ENCODE measurements around the gene CHMP4B. TPM values are rescaled to one million over a fixed set of nuclear protein-coding genes. Genes with fewer than 3 reads are reported as not detected.

Gene CHMP4B
- total RNA-seq, 2 donors from 2014 or later: 75.7 to 85.8 TPM

DNA sequence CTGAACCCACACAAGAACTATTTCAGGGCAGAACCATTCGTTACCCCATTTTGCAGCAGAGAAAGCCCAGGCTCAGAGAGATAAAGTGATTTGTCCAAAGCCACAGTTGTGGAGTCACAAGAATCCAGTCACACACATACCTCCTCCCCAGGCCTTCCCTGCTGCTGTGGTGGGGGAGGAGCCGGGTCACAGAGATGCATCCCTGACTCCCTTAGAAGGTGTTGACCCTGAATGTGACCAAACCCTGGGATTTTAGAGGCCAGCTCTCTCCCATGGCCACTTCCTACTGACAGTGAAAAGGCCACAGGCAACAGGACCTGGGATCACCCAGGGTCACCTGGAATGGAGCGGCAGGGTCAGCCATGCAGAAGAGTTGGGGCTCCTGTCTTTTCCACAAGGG lies 48.6 kb downstream of the CHMP4B start:
- H3K27me3 ChIP-seq (replicated peaks; ENCODE audit: insufficient read depth): no peaks in the 10 kb centered on the region
- TF ChIP-seq POLR2A (IDR thresholded peaks at IDR 0.05) (no peak), POLR2AphosphoS5 (IDR thresholded peaks at IDR 0.05) (no peak)
- TF ChIP-seq, protein P1, sequence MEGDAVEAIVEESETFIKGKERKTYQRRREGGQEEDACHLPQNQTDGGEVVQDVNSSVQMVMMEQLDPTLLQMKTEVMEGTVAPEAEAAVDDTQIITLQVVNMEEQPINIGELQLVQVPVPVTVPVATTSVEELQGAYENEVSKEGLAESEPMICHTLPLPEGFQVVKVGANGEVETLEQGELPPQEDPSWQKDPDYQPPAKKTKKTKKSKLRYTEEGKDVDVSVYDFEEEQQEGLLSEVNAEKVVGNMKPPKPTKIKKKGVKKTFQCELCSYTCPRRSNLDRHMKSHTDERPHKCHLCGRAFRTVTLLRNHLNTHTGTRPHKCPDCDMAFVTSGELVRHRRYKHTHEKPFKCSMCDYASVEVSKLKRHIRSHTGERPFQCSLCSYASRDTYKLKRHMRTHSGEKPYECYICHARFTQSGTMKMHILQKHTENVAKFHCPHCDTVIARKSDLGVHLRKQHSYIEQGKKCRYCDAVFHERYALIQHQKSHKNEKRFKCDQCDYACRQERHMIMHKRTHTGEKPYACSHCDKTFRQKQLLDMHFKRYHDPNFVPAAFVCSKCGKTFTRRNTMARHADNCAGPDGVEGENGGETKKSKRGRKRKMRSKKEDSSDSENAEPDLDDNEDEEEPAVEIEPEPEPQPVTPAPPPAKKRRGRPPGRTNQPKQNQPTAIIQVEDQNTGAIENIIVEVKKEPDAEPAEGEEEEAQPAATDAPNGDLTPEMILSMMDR (IDR thresholded peaks at IDR 0.05): no peak
- H3K36me3 ChIP-seq: peaks cover 0 to 3% of the 10 kb centered on the region in 2 donors
- no peaks in the 10 kb centered on the region for H3K4me1 ChIP-seq (replicated peaks)
- H3K27ac ChIP-seq: no peak overlapping the region
- H3K9me3 ChIP-seq: no peaks in the 10 kb centered on the region
- DNase-seq (ENCODE audit: low spot score): no peak
- intact Hi-C loops (cut with DNase I): no loop called here
- 94% methylated on average over 3 of the region's 3 CpGs for WGBS
- no peak overlapping the region for H3K4me3 ChIP-seq

DNA sequence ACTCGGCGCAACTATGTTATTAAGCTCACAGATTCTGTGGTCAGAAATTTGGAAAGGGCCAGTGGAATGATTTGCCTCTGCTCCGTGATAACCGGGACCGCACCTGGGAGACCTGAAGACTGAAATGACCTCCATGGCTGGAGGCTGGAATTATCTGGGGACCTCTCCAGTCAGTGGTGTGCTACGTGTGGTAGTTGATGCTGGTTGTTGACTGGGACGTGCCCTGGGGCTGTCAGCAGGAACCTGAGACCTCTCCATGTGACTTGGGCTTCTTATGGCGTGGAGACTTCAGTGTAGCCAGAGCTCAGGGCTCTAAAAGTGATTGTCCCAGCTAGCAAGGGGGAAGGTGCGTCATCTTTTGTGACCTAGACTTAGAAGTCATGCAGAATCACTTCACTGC lies 50.3 kb downstream of the CHMP4B start:
- no peak overlapping the region for H3K27ac ChIP-seq
- no peaks in the 10 kb centered on the region for H3K36me3 ChIP-seq
- no peak for TF ChIP-seq POLR2AphosphoS5 (IDR thresholded peaks at IDR 0.05)
- no peak for TF ChIP-seq POLR2A (IDR thresholded peaks at IDR 0.05)
- TF ChIP-seq, protein P1 (IDR thresholded peaks at IDR 0.05): no peak
- H3K9me3 ChIP-seq: no peaks in the 10 kb centered on the region
- intact Hi-C loops (cut with DNase I): no loop called here
- H3K27me3 ChIP-seq (replicated peaks; ENCODE audit: insufficient read depth): no peaks in the 10 kb centered on the region
- H3K4me3 ChIP-seq: no peak overlapping the region
- no peaks in the 10 kb centered on the region for H3K4me1 ChIP-seq (replicated peaks)
- WGBS: 85% methylated on average over 9 of the region's 9 CpGs
- DNase-seq (ENCODE audit: low spot score): no peak

DNA sequence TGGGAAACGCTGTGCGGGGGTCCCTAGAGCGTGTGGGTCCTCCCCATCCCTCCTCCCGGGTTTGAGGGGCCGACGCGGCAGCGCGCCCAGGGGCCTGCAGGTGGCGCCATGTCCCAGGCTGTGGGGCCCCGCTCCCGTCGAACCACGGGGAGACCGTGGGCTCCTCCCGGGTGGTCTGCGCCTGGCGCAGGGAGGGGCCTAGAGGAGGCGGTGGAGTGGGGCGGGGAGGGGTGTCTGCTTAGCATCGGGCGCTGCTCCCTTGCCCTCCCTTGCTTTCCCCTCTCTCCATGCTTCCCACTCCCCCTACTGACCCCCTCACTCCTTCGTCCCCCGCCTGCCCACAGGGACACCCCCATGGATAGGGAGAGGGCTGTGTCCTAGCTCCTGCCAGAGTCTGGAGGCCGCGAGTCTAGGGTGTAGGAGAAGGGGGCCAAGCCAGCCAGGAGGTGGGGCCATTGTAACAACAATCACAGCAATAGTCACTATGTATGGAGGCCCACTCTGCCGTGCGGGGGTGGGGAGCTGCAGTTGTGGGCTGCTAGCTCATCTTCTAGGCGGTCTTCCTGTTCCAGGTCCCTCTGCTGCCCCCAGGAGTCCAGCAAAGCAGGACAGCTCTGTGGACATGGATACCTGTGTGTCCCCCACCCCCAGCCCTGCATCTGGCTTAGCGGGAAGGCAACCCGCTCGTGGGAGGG lies 51.7 kb downstream of the CHMP4B start:
- no peaks in the 10 kb centered on the region for H3K36me3 ChIP-seq
- intact Hi-C loops (cut with DNase I): loop anchor here (2.0 kb wide), 2 partner anchors 208 to 266 kb away; no protein-coding TSS in a partner anchor
- H3K4me1 ChIP-seq (replicated peaks): no peaks in the 10 kb centered on the region
- H3K9me3 ChIP-seq: no peaks in the 10 kb centered on the region
- DNase-seq (ENCODE audit: low spot score): peak; percentile 19
- no peak for TF ChIP-seq POLR2A (IDR thresholded peaks at IDR 0.05)
- TF ChIP-seq, protein P1 (IDR thresholded peaks at IDR 0.05): peak; percentile 35 to 67 (median 59)
- no peak for TF ChIP-seq POLR2AphosphoS5 (IDR thresholded peaks at IDR 0.05)
- WGBS: 21% methylated on average over 31 of the region's 32 CpGs
- no peak overlapping the region for H3K27ac ChIP-seq
- no peak overlapping the region for H3K4me3 ChIP-seq
- H3K27me3 ChIP-seq (replicated peaks; ENCODE audit: insufficient read depth): no peaks in the 10 kb centered on the region

DNA sequence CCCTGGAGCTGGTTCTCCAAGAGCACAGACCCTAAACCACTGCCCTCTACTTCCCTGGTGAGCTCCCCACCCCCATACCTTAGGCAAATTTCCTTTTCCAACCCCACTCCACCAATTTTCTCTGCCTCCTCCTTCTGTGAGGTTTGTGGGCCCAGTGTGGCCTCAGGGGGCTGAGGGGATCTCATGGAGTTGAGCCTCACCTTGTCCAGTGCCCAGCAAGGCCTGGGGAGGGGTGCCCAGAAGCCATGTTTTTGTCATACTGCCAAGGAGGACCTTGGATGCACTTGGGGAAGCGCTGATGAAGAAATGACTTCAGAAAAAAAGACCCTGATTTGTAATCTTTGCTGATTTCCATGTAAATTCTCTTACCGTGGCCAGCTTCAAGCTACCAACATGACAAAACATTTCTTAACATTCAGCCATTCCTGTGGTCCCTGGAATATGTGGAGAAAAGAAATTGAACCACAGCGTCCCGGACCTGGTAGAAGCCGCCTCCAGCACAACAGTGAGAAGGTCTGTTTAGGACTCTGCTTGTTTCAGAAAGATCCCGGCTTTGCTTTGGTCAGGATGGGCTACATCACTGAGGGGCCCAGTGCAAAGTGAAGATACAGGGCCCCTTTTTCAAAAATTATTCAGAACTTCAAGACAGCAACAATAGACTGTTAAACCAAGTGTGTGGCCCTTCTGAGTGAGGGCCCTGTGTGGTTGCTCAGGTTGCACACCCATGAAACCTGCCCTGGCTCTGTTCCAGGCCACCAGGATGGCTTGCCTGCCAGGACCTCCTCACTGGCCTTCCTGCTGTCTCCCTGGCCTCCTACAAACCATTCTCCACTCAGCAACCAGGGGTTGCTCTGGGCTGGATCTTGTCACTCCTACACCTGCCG lies 52.5 kb downstream of the CHMP4B start:
- H3K4me3 ChIP-seq: no peak overlapping the region
- H3K9me3 ChIP-seq: no peaks in the 10 kb centered on the region
- no peaks in the 10 kb centered on the region for H3K36me3 ChIP-seq
- DNase-seq (ENCODE audit: low spot score): no peak
- H3K4me1 ChIP-seq (replicated peaks): no peaks in the 10 kb centered on the region
- no peaks in the 10 kb centered on the region for H3K27me3 ChIP-seq (replicated peaks; ENCODE audit: insufficient read depth)
- H3K27ac ChIP-seq: no peak overlapping the region
- 90% methylated on average over 7 of the region's 7 CpGs for WGBS
- no peak for TF ChIP-seq POLR2AphosphoS5 (IDR thresholded peaks at IDR 0.05)
- TF ChIP-seq, protein P1 (IDR thresholded peaks at IDR 0.05): no peak
- no peak for TF ChIP-seq POLR2A (IDR thresholded peaks at IDR 0.05)
- intact Hi-C loops (cut with DNase I): loop anchor here (2.0 kb wide), 2 partner anchors 207 to 265 kb away; no protein-coding TSS in a partner anchor
